Nephron progenitor cell (in vitro differentiated cells): ENCODE data around the gene HOXC6.

Experiments used
- DNase-seq: peaks from one replicate; pipeline ENCODE4 v3.0.0; 2021
- H3K27ac Mint-ChIP-seq: 2 replicates; pipeline ENCODE4 v1.8.0; 2021; ENCODE audit warnings: mild to moderate bottlenecking, moderate library complexity, mixed read lengths
- H3K27me3 Mint-ChIP-seq: 2 replicates; pipeline ENCODE4 v1.8.0; 2021; ENCODE audit warnings: mild to moderate bottlenecking, low read depth, mixed read lengths; ENCODE audit not compliant: poor library complexity
- H3K36me3 Mint-ChIP-seq: 2 replicates; pipeline ENCODE4 v1.8.0; 2021; ENCODE audit warnings: low read depth, mixed read lengths
- H3K4me1 Mint-ChIP-seq: 2 replicates; pipeline ENCODE4 v1.8.0; 2021; ENCODE audit warnings: mixed read lengths
- H3K4me3 Mint-ChIP-seq: 2 replicates; pipeline ENCODE4 v1.8.0; 2021; ENCODE audit warnings: mild to moderate bottlenecking, moderate library complexity, mixed read lengths
- H3K9me3 Mint-ChIP-seq: 2 replicates; pipeline ENCODE4 v1.8.0; 2021; ENCODE audit warnings: mild to moderate bottlenecking, moderate library complexity, mixed read lengths
- TF ChIP-seq, protein P1 (sequence below): fragments of 200-600 bp; sonication (generic); IDR thresholded peaks from 2 replicates; pipeline ENCODE4 v1.5.0; 2021; ENCODE audit warnings: antibody characterized with exemption

HOXC6 gene

DNA sequence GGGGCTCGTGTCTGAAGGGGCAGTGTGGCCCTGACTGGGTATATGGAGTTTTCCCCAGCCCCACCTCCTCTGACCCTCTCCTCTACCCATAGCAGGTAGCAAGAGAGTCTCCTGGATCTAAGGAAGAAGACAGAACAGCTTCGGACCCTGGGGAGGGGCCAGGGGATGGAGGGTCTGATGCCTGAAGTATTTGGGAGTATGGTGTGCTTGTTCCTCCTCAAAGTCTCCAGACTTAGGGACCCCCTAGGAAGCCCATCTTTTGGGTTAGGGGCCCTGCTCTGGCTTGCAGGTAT lies 20.0 kb upstream of the HOXC6 start:
- Mint-ChIP-seq H3K27me3 (peaks cover under 1% of the 10 kb centered on the region), H3K36me3 (peaks cover 37% of the 10 kb centered on the region), H3K4me1 (peaks cover 80% of the 10 kb centered on the region), H3K27ac (peak overlapping the region; percentile 97), H3K4me3 (peak overlapping the region; percentile 98), H3K9me3 (no peaks in the 10 kb centered on the region)
- TF ChIP-seq, protein P1, sequence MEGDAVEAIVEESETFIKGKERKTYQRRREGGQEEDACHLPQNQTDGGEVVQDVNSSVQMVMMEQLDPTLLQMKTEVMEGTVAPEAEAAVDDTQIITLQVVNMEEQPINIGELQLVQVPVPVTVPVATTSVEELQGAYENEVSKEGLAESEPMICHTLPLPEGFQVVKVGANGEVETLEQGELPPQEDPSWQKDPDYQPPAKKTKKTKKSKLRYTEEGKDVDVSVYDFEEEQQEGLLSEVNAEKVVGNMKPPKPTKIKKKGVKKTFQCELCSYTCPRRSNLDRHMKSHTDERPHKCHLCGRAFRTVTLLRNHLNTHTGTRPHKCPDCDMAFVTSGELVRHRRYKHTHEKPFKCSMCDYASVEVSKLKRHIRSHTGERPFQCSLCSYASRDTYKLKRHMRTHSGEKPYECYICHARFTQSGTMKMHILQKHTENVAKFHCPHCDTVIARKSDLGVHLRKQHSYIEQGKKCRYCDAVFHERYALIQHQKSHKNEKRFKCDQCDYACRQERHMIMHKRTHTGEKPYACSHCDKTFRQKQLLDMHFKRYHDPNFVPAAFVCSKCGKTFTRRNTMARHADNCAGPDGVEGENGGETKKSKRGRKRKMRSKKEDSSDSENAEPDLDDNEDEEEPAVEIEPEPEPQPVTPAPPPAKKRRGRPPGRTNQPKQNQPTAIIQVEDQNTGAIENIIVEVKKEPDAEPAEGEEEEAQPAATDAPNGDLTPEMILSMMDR, result no peak
- DNase-seq, result no peak

DNA sequence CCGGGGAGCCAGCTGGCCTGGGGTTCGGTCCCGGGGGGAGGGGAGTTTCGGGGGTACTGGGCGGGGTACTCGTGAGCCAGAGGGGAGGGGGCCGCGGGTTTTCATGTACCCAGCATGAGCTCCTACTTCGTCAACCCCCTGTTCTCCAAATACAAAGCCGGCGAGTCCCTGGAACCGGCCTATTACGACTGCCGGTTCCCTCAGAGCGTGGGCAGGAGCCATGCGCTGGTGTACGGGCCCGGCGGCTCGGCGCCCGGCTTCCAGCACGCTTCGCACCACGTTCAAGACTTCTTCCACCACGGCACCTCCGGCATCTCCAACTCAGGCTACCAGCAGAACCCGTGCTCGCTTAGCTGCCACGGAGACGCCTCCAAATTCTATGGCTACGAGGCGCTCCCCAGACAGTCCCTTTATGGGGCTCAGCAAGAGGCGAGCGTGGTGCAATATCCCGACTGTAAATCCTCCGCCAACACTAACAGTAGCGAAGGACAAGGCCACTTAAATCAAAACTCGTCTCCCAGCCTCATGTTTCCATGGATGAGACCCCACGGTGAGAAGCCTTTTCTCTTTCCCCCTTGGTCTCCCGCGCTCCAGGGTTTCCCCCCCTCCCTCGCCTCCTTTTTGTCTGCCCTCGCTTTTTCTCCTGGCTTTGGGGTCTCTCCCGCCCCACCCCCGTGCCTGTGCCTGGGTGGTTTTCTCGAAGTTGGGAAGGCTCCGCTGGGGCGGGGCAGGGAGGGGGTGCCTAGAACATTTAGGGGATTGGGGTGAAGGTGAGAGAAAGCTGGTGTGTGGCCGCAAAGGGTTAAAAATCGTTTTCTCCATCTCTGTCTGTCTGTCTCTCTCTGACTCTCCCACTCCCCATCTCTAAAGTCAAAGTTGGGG lies 18.8 kb upstream of the HOXC6 start:
- H3K36me3 Mint-ChIP-seq, result peaks cover 28% of the 10 kb centered on the region
- peak overlapping the region; percentile 91 for H3K4me3 Mint-ChIP-seq
- peak overlapping the region; percentile 98 for H3K27ac Mint-ChIP-seq
- no peaks in the 10 kb centered on the region for H3K9me3 Mint-ChIP-seq
- DNase-seq, result peak; percentile 32
- peaks cover 80% of the 10 kb centered on the region for H3K4me1 Mint-ChIP-seq
- peaks cover 4% of the 10 kb centered on the region for H3K27me3 Mint-ChIP-seq
- TF ChIP-seq, protein P1, result no peak

DNA sequence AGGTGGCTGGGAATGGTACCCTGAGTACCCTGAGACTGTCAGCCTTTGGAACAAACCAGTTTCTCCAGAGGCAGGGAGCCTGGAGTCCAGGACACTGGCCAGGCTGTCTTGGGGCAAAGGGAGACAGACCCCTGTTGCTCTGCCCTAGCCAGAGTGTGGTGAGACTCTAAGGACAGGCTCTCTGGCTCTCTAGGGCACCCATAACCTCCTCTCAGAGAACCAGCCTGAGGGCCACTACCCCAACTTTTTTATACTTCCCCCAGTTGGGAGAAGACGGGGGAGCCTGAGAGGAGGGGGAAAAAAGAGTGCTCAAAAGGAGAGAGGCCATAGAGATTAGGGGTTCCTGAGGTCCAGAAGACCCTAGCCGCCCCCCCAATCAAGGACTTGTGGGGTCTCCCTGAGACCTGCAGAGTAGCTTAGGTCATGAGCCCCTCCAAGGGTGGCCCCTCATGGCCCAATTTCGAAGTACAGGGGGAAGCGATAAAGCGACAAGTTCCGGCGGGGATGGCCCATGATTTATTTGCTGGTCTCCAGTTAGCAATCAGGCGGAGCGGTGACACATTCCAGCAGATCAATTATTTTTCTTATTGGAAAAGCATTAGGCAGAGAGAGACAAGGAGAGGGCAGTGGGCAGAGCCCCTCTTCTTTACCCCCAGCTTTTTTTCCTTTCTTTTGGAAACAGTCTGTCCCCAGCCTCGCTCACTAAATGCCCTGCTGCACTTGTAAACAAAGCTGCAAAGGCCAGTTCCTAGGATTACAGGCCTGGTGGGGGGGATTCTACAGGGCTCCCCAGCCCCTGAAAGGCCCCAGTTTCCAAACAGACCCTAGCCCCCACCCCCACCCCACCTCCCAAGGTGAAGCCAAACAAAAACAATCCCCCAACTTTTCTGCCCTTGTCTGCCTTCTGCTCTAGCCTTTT lies 17.9 kb upstream of the HOXC6 start:
- H3K9me3 Mint-ChIP-seq, result no peaks in the 10 kb centered on the region
- peak; percentile 68 for DNase-seq
- H3K36me3 Mint-ChIP-seq, result peaks cover 28% of the 10 kb centered on the region
- peak overlapping the region; percentile 98 for H3K27ac Mint-ChIP-seq
- peaks cover 6% of the 10 kb centered on the region for H3K27me3 Mint-ChIP-seq
- H3K4me1 Mint-ChIP-seq, result peaks cover 80% of the 10 kb centered on the region
- peak overlapping the region; percentile 91 for H3K4me3 Mint-ChIP-seq
- TF ChIP-seq, protein P1, result no peak

DNA sequence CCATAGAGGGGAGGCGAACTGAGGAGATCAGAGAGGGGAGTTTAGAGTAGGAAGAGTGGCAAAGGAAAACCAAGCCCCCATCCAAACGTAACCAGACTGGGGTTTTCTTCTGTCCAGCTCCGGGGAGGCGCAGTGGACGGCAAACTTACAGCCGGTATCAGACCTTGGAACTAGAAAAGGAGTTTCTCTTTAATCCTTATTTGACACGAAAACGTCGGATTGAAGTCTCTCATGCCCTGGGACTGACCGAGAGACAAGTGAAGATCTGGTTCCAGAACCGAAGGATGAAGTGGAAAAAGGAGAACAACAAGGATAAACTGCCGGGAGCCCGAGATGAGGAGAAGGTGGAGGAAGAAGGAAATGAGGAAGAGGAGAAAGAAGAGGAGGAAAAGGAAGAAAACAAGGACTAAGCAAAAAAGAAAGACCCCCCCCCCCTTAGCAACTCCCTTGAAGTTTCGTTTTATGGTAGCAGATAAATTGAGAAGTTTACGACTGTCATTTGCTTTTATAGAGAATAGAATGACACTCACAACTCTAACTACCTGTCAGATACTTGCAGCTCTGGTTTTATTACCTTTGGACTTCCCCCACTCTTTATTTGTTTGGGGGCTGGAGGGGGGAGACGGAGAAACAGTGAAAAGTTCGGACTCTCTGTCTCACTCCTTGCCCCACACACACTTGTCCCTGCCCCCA lies 17.1 kb upstream of the HOXC6 start:
- Mint-ChIP-seq H3K36me3 (peaks cover 25% of the 10 kb centered on the region), H3K27ac (peak overlapping the region; percentile 98), H3K9me3 (no peaks in the 10 kb centered on the region), H3K27me3 (peaks cover 6% of the 10 kb centered on the region), H3K4me1 (peaks cover 79% of the 10 kb centered on the region), H3K4me3 (peak overlapping the region; percentile 91)
- DNase-seq, result peak; percentile 50
- TF ChIP-seq, protein P1, result no peak

DNA sequence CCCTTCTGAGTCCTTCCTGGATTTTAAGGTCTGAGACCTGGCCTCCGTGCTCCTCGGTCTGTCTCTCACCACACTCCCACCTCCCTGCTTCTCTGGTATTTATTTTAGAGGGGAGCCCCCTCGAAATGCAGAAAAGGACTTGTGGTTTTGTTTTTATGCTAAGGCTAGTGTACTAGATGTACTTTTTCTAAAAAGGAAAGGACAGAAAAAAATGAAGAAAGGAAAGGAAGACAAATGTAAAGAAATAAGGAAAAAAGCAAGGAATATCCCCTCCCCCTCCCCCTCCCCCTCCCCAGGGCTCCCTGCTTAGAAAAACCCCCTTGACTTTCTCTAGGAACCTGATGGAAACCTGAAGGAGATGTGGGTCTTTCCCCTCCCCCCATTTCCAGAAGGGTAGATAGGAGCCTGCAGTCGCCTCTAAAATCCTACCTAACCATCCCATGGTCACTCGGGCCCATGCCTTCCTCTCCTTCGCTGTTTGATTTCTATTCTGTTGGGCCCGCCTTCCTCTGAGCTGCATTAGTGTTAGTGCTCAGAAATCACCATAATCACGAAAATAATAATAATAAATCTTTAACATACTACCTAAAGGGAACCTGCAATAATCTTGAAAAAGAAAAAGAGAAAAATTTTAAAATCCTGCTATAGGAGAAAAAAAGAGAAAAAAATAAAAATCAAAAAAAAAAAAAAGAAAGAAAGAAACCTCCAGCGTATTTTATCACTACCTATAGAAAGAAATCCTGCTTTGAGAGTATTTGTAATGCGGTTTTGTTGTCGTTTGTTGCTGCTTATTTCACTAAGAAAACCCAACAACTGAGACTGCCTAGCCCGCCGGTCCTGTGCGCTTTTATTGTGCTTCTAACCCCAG lies 16.3 kb upstream of the HOXC6 start:
- no peak for DNase-seq
- peaks cover 6% of the 10 kb centered on the region for H3K27me3 Mint-ChIP-seq
- TF ChIP-seq, protein P1, result no peak
- H3K27ac Mint-ChIP-seq, result peak overlapping the region; percentile 98
- H3K4me1 Mint-ChIP-seq, result peaks cover 72% of the 10 kb centered on the region
- H3K4me3 Mint-ChIP-seq, result peak overlapping the region; percentile 91
- H3K9me3 Mint-ChIP-seq, result no peaks in the 10 kb centered on the region
- H3K36me3 Mint-ChIP-seq, result peaks cover 21% of the 10 kb centered on the region
